Retinal pigment epithelial cell (primary cell): ENCODE measurements around the gene MTA2.
"Not testable (repeated sequence)": the region's sequence is repeated elsewhere in the genome, so short reads cannot be mapped to it uniquely, and the experiment has no call there.

Experiments used
- DNase-seq: peaks from one replicate; pipeline ENCODE4 v3.0.0-alpha.2; 2010; ENCODE audit warnings: low read depth
- H3K4me3 ChIP-seq: 2 replicates; pipeline ENCODE4 v1.5.1; 2011; ENCODE audit warnings: mild to moderate bottlenecking, low read length, control low read depth, moderate library complexity
- TF ChIP-seq, protein P1 (sequence below): conservative IDR thresholded peaks from 2 replicates; pipeline ENCODE4 v1.5.1; 2011; ENCODE audit warnings: low read depth, low read length, control low read depth, inconsistent platforms

MTA2 gene

DNA sequence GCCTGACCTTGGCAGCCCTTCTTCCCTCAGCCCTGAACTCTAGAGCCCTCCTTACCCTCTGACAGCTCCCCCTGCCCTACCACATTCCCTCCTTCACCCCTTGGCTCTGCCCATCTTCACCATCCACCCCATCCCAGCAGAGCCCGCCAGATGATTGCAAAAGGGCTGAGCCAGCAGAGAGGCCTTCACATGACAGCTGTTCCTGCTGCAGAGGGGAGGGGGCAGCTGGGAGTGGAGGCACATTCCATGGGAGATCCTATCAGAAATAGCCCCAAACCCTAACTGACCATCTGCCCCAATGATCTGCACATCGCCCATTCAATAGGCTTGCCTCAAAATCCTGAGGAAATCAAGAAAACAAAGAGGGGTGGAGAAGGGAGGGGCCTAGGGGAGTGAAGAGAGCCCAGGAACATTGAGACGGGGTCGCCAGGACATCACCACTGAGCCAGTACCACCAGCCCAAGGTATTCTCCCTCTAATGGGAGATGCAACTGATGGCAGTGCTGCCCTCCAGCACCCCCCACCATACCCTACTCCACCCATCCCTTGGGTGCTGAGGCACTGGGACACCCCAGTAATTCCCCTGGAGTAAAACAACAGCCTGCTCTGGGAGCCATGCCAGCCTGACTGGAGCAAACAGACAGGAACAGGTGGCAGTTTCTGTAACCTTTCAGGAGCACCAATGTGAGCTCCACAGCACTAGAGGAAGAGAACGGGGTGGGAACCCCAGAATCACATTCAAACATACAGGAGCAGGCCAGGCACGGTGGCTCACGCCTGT, 47.1 kb downstream of the MTA2 start:
- no peak overlapping the region for H3K4me3 ChIP-seq

DNA sequence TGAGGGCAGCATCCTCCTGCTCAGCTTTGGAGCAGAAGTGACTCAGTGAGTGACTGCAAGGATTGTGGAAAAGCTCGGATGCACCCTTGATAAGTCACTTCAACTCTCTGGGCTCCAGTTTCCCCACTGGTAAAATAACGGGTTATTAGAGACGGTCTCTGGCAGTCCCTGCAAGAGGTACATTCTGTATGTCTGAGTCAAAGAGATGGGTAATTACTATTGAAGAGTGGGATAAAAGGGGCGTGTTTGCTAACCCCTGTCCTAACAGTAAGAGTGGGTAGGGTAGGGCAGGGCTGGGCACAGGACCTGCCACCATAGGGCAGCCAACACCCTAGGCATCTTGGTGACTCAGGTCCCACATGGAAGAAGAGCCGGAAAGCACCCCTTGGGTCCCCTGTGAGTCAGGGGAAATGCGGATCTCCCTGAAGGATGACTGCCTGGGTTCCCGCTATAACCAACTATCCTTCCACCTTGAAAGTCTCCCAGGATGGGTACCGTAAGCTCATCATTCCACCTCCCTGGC, 47.8 kb downstream of the MTA2 start:
- TF ChIP-seq, protein P1, sequence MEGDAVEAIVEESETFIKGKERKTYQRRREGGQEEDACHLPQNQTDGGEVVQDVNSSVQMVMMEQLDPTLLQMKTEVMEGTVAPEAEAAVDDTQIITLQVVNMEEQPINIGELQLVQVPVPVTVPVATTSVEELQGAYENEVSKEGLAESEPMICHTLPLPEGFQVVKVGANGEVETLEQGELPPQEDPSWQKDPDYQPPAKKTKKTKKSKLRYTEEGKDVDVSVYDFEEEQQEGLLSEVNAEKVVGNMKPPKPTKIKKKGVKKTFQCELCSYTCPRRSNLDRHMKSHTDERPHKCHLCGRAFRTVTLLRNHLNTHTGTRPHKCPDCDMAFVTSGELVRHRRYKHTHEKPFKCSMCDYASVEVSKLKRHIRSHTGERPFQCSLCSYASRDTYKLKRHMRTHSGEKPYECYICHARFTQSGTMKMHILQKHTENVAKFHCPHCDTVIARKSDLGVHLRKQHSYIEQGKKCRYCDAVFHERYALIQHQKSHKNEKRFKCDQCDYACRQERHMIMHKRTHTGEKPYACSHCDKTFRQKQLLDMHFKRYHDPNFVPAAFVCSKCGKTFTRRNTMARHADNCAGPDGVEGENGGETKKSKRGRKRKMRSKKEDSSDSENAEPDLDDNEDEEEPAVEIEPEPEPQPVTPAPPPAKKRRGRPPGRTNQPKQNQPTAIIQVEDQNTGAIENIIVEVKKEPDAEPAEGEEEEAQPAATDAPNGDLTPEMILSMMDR, result no peak
- DNase-seq, result no peak

More for the DNA sequence above, 47.1 kb downstream of the MTA2 start:
- no peak for DNase-seq
- TF ChIP-seq, protein P1, result no peak

DNA sequence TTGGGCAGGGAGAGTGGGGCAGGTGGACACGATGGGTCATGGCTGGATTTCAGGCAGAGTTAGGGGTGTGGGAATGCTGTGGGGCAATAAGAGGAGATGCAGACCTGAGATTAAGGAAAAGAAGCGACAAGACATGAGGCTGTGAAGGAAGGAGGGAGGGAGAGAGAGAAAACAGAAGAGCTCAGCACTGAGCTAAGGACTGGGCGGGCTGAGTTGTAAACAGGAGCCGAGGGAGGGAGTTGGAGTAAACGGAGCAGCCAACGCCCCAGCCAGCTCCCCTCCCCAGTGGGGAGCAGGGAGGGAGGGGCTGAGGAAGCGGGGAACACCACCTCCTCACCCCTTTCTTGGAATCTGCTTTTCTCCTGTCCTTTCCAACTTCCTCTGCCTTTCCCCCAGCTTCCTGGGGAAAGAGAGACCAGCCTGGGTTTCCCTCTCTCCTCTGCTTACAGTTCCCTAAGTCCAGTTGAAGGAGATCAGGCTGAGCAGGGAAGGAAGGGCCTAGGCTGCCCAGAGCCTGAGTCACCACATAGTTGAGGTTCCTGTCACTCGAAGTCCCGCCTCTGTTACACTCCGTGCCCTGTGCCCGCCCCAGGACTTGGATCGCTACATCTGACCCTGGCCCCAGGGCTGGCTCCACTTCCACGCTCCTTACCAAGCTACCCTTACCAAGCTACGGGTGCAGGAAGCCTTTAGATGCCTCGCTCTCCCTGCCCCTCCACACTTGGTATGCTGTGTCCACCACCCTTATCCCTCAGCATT, 48.4 kb downstream of the MTA2 start:
- H3K4me3 ChIP-seq, result peak overlapping the region; percentile 26
- peak; percentile 91 for DNase-seq
- TF ChIP-seq, protein P1, result no peak

More for the DNA sequence above, 47.8 kb downstream of the MTA2 start:
- H3K4me3 ChIP-seq, result peak overlapping the region; percentile 26

DNA sequence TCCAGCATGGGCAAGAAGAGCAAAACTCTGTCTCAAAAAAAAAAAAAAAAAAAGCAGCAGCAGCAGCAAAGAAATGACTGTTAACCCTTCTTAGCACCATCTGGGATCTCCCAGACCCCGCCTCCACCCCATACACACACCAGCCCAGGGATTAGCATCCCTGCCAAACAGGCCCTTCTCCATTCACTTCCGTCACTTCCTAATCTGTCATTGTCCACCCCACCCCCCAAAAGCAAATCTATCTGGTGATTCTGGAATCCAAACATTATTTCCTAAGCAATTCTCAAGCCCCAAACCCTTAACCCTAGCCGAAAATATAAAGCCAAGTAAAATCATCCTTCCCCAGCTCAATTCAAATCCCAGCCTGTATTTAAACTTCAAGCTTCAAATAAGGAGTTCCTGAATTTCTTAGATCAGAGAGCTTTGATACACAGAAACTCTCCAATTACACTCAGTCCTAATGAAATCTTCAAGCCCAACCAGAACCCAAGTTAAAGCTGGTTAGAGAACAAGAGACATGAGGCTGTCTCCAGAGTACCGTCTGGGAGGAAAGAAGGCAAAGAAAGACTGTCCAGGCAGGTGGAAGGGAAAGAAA, 49.1 kb downstream of the MTA2 start:
- DNase-seq, result no peak
- peak overlapping the region; percentile 26 for H3K4me3 ChIP-seq
- TF ChIP-seq, protein P1, result no peak

DNA sequence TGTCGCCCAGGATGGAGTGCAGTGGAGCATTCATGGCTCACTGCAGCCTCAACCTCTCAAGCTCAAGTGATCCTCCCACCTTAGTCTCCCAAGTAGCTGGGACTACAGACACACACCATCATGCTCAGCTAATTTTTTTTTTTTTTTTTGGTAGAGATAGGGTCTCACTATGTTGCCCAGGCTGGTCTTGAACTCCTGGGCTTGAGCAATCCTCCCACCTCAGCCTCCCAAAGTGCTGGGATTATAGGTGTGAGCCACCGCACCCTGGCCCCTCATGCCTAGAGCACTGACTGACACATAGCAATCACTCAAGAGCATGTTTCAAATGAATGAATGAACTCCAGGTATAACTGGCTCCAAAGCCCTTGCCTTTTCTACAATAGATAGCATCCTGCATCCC, 51.2 kb downstream of the MTA2 start:
- DNase-seq, H3K4me3 ChIP-seq: not testable (repeated sequence)

DNA sequence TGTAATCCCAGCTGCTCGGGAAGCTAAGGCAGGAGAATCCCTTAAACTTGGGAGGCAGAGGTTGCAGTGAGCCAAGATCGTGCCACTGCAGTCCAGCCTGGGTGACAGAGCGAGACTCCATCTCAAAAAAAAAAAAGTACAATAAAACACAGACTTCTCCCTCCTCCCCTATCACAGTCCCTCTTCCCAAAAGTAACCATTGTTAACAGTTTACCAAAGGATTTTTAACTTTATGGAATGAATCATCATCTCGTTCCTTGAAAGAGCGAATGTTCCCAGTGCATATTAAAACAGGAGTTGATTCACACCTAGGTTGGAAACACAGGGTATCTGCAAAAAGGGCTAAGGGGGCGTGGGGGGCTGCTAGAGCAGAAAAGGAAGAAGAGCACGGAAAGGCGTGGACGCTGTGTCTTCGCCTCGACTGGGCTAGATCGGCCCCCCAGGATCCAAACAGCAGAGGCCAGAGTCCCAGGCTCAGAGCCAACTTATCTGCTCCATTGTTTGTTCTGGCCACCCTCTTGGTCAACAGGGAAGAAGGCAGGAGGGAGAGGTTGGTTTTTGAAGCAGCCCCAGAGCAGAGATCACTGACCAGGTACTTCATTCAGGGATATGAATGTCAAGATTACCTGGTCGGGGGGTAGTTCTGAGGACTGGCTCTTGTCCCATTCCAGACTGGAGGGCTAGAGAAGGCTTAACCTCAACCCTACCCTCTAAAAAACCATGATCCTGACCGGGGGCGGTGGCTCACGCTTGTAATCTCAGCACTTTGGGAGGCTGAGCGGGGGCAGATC, 52.9 kb downstream of the MTA2 start:
- no peak for DNase-seq
- TF ChIP-seq, protein P1, result no peak
- no peak overlapping the region for H3K4me3 ChIP-seq

DNA sequence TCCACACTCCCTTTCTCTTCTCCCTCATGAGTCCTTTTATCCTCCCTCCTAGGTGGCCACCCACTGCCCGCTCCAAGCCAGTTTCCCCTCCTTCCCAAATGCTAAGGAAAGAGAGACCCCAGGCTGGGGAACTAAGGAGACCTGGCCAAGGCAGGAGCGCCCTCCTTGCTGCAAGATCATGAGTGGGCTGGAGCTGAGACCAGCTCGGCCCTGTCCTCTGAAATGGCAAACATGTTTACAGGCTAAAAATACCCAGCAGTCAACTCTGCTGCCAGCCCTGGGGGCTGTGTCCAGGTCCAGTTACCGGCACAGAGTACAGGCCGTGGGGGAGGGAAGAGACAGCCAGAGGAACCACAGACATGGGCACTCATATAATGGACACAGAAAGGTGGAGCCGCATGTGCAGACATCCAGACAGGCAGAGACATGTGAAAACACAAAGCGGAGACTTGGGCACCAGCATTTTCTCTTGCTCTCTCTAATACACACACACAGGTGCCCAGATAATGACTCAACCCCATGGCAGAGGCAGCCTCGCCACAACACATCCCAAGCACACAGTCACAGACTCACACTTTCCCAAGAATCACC, 53.9 kb downstream of the MTA2 start:
- no peak overlapping the region for H3K4me3 ChIP-seq

More for the DNA sequence above, 53.9 kb downstream of the MTA2 start:
- no peak for DNase-seq
- TF ChIP-seq, protein P1, result no peak
